Fibroblast of lung (primary cell): Measurements from ENCODE around the gene GATAD1. TPM values are rescaled to one million over a fixed set of nuclear protein-coding genes. Genes with fewer than 3 reads are reported as not detected.
"Not testable (repeated sequence)": the region's sequence is repeated elsewhere in the genome, so short reads cannot be mapped to it uniquely, and the experiment has no call there.

Source experiments
- DNase-seq, 2 donors: peaks; one replicate each; pipeline versions ENCODE4 v3.0.0 to v3.0.0-alpha.2; 2010; ENCODE audit warnings: low read depth in 2 of 2
- H2AFZ ChIP-seq: 2 replicates; pipeline ENCODE4 v1.5.1; 2012; ENCODE audit warnings: low read length, control low read depth, inconsistent platforms
- H3K27ac ChIP-seq: 2 replicates; pipeline ENCODE4 v1.5.1; 2011; ENCODE audit warnings: low read length, control low read depth; ENCODE audit not compliant: insufficient read depth
- H3K27me3 ChIP-seq: 2 replicates; pipeline ENCODE4 v1.5.1; 2011; ENCODE audit warnings: mild to moderate bottlenecking, low read length; ENCODE audit not compliant: control insufficient read depth, insufficient read depth
- H3K36me3 ChIP-seq: 2 replicates; pipeline ENCODE4 v1.5.1; 2011; ENCODE audit warnings: low read length; ENCODE audit not compliant: control insufficient read depth, insufficient read depth
- H3K4me1 ChIP-seq: 2 replicates; pipeline ENCODE4 v1.5.1; 2011; ENCODE audit warnings: low read length; ENCODE audit not compliant: control insufficient read depth, insufficient read depth; ENCODE audit errors: extremely low read depth
- H3K4me2 ChIP-seq: 2 replicates; pipeline ENCODE4 v1.5.1; 2011; ENCODE audit warnings: low read length, control low read depth; ENCODE audit not compliant: insufficient read depth; ENCODE audit errors: extremely low read depth
- H3K4me3 ChIP-seq, 4 experiments: fragments of 200-600 bp in 1 of 4; sonication (generic) in 1 of 4; replicated peaks in 1 of 4; 2 replicates each; pipeline ENCODE4 v1.5.1; 2011 to 2016; ENCODE audit warnings: low read length in 4 of 4, low read depth in 3 of 4, mild to moderate bottlenecking in 3 of 4, control low read depth in 2 of 4, inconsistent platforms in 1 of 4, mixed read lengths in 1 of 4; ENCODE audit not compliant: insufficient read depth in 1 of 4; ENCODE audit errors: control extremely low read depth in 1 of 4
- H3K79me2 ChIP-seq: 2 replicates; pipeline ENCODE4 v1.5.1; 2012; ENCODE audit warnings: mild to moderate bottlenecking, low read length, inconsistent platforms; ENCODE audit not compliant: control insufficient read depth, insufficient read depth
- H3K9ac ChIP-seq: 2 replicates; pipeline ENCODE4 v1.5.1; 2011; ENCODE audit warnings: mild to moderate bottlenecking, low read length, control low read depth; ENCODE audit not compliant: insufficient read depth
- H3K9me3 ChIP-seq: 2 replicates; pipeline ENCODE4 v1.5.1; 2012; ENCODE audit warnings: low read depth, low read length; ENCODE audit not compliant: control insufficient read depth, insufficient read depth
- H4K20me1 ChIP-seq: 2 replicates; pipeline ENCODE4 v1.5.1; 2011; ENCODE audit warnings: low read length; ENCODE audit not compliant: control insufficient read depth, insufficient read depth; ENCODE audit errors: extremely low read depth
- EZH2 ChIP-seq: IDR thresholded peaks from 2 replicates; pipeline ENCODE4 v1.5.1; 2012; ENCODE audit warnings: low read length, control low read depth, mild to moderate bottlenecking; ENCODE audit errors: missing control alignments
- polyA plus RNA-seq, 2 donors: library from polyadenylated mRNA; depleted of rRNA in 1 of 2; stranded (reverse) in 1 of 2; unstranded in 1 of 2; fragments of >200 nt; gene quantifications; 2 replicates each; pipeline ENCODE4 v1.2.1, GENCODE V29; 2011 to 2012; ENCODE audit warnings: missing spikeins in 1 of 2
- total RNA-seq: library from RNA; depleted of rRNA; stranded (reverse); fragments of >200 nt; gene quantifications from 2 replicates; pipeline ENCODE4 v1.2.1, GENCODE V29; 2014
- TF ChIP-seq, protein P1 (sequence below), 2 donors: IDR thresholded peaks in 1 of 2; conservative IDR thresholded peaks in 1 of 2; 1 replicate in 1 of 2; 2 replicates in 1 of 2; pipeline ENCODE4 v1.5.1; 2011 to 2012; ENCODE audit warnings: low read length in 2 of 2, control low read depth in 1 of 2, inconsistent platforms in 1 of 2, low read depth in 1 of 2, mild to moderate bottlenecking in 1 of 2

GATAD1 gene
- total and polyA plus RNA-seq, 2 donors (not counting 1 experiment from before 2014, with no cell fraction given), result 32.1 to 32.4 TPM

DNA sequence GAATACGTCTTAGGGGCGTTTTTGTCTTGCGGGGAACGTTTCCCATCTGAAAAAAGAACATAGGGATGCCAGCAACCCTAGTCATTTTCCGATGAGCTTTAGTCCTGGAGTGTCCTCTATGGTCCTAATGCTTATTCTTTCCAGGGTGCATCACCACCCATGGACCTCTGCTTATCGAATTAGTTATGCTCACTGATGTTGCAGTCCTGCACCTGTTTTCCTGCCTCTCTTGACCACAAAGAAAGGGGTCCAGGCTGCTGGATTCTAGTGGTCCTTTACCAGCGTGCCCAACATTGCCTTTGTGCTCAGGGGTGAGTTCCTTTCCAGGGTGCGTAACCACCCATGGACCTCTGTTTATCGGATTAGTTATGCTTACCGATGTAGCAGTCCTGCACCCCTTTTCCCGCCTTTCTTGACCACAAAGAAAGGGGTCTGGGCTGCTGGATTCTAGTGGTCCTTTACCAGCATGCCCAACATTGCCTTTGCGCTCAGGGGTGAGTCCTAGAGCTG, 28.0 kb downstream of the GATAD1 start:
- not testable (repeated sequence) for H3K9me3 ChIP-seq, H4K20me1 ChIP-seq, H3K4me2 ChIP-seq, H3K4me1 ChIP-seq, H3K9ac ChIP-seq, DNase-seq, H2AFZ ChIP-seq, H3K27me3 ChIP-seq, H3K36me3 ChIP-seq, H3K4me3 ChIP-seq, H3K79me2 ChIP-seq, H3K27ac ChIP-seq

- not testable (repeated sequence) for DNase-seq, H3K27me3 ChIP-seq, H3K4me3 ChIP-seq, H3K79me2 ChIP-seq, H3K4me2 ChIP-seq, H4K20me1 ChIP-seq, H3K9me3 ChIP-seq, H3K36me3 ChIP-seq, H3K4me1 ChIP-seq, H3K27ac ChIP-seq, H2AFZ ChIP-seq, H3K9ac ChIP-seq
These were observed 28.7 kb downstream of the GATAD1 start for GRCh38 chr7:92475851-92476590.

GRCh38 chr7:92477681-92478080, 30.4 kb downstream of the GATAD1 start, which contains the start of gene ERVW-1:
TSS of gene ERVW-1 (minus strand) at chr7:92477946. CDS start at chr7:92470381, 7,565 bp downstream.
- not testable (repeated sequence) for H3K9ac ChIP-seq, H3K27ac ChIP-seq, H3K4me1 ChIP-seq, H4K20me1 ChIP-seq, H3K27me3 ChIP-seq, H3K4me3 ChIP-seq, H3K9me3 ChIP-seq, H3K4me2 ChIP-seq, H3K79me2 ChIP-seq, H2AFZ ChIP-seq, H3K36me3 ChIP-seq, DNase-seq

- H4K20me1 ChIP-seq, result no peaks in the 10 kb centered on the region
- no peaks in the 10 kb centered on the region for H3K9me3 ChIP-seq
- H2AFZ ChIP-seq, result no peak overlapping the region
- TF ChIP-seq EZH2, result no peak
- TF ChIP-seq, protein P1, sequence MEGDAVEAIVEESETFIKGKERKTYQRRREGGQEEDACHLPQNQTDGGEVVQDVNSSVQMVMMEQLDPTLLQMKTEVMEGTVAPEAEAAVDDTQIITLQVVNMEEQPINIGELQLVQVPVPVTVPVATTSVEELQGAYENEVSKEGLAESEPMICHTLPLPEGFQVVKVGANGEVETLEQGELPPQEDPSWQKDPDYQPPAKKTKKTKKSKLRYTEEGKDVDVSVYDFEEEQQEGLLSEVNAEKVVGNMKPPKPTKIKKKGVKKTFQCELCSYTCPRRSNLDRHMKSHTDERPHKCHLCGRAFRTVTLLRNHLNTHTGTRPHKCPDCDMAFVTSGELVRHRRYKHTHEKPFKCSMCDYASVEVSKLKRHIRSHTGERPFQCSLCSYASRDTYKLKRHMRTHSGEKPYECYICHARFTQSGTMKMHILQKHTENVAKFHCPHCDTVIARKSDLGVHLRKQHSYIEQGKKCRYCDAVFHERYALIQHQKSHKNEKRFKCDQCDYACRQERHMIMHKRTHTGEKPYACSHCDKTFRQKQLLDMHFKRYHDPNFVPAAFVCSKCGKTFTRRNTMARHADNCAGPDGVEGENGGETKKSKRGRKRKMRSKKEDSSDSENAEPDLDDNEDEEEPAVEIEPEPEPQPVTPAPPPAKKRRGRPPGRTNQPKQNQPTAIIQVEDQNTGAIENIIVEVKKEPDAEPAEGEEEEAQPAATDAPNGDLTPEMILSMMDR (conservative IDR thresholded peaks at IDR 0.05 in 1 of 2, IDR thresholded peaks at IDR 0.05 in 1 of 2; ENCODE audit: low read depth in 1 of 2, low read length in 2 of 2), result no peak
- H3K4me1 ChIP-seq, result no peaks in the 10 kb centered on the region
- H3K27ac ChIP-seq, result no peak overlapping the region
- no peak overlapping the region for H3K4me2 ChIP-seq
- no peaks in the 10 kb centered on the region for H3K79me2 ChIP-seq
- no peak overlapping the region for H3K4me3 ChIP-seq
- no peak for DNase-seq
- no peak overlapping the region for H3K9ac ChIP-seq
- H3K36me3 ChIP-seq, result no peaks in the 10 kb centered on the region
- no peaks in the 10 kb centered on the region for H3K27me3 ChIP-seq
These were observed 30.8 kb downstream of the GATAD1 start for GRCh38 chr7:92478095-92478494.
